HEK293 (cell line): Measurements from ENCODE around the gene ANGPTL8.

Experiments used
- CTCF ChIA-PET: fragments of 350-600 bp; formaldehyde crosslinking; extraction: SDS; loops from one replicate; lab custom pipeline; 2021; ENCODE audit warnings: antibody characterized with exemption; lab: Yijun Ruan, JAX
- POLR2A ChIA-PET: fragments of 300-600 bp; formaldehyde crosslinking; extraction: SDS; loops from one replicate; lab custom pipeline; 2020; ENCODE audit warnings: antibody characterized with exemption, inconsistent platforms; lab: Yijun Ruan, JAX
- H3K27ac ChIP-seq: fragments of 200-500 bp; sonication (Bioruptor generic); 2 replicates; pipeline ENCODE4 v1.5.1; 2014; ENCODE audit warnings: low read depth, low read length, control low read depth, inconsistent platforms; ENCODE audit errors: extremely low read depth
- H3K36me3 ChIP-seq, 2 experiments: fragments of 200-500 bp in 1 of 2; sonication (Bioruptor generic) in 1 of 2; 1 replicate in 1 of 2; 2 replicates in 1 of 2; pipeline ENCODE4 v1.5.1; 2014 to 2017; ENCODE audit warnings: inconsistent platforms in 2 of 2, low read length in 2 of 2; ENCODE audit not compliant: control insufficient read depth in 2 of 2, insufficient read depth in 1 of 2
- H3K4me1 ChIP-seq: fragments of 200-500 bp; sonication (Bioruptor generic); 2 replicates; pipeline ENCODE4 v1.5.1; 2014; ENCODE audit warnings: mild to moderate bottlenecking, low read length, inconsistent platforms; ENCODE audit not compliant: control insufficient read depth, insufficient read depth
- H3K4me3 ChIP-seq: 2 replicates; pipeline ENCODE4 v1.5.1; 2011; ENCODE audit warnings: low read depth, mild to moderate bottlenecking, control low read depth, low read length, moderate library complexity
- H3K9me3 ChIP-seq: fragments of 200-500 bp; sonication (Bioruptor generic); 2 replicates; pipeline ENCODE4 v1.5.1; 2014; ENCODE audit warnings: low read depth, low read length, inconsistent platforms; ENCODE audit not compliant: control insufficient read depth, insufficient read depth
- GLIS2 ChIP-seq: fragments of 450-650 bp; formaldehyde crosslinking; IDR thresholded peaks from 2 replicates; pipeline ENCODE4 v1.5.1; 2016; ENCODE audit warnings: missing biosample characterization, missing genetic modification characterization
- MEIS1 ChIP-seq: sonication (generic); formaldehyde crosslinking; IDR thresholded peaks from 2 replicates; pipeline ENCODE4 v1.8.1; 2022; ENCODE audit warnings: missing genetic modification reagents, mild to moderate bottlenecking, borderline replicate concordance
- PATZ1 ChIP-seq: fragments of 450-650 bp; formaldehyde crosslinking; IDR thresholded peaks from 2 replicates; pipeline ENCODE4 v1.5.1; 2016; ENCODE audit warnings: missing biosample characterization, missing genetic modification characterization
- REST ChIP-seq: fragments of 450-650 bp; formaldehyde crosslinking; IDR thresholded peaks from 2 replicates; pipeline ENCODE4 v1.5.1; 2016; ENCODE audit warnings: missing biosample characterization, missing genetic modification characterization
- ZBTB10 ChIP-seq: fragments of 450-650 bp; formaldehyde crosslinking; IDR thresholded peaks from 2 replicates; pipeline ENCODE4 v1.5.1; 2016; ENCODE audit warnings: missing biosample characterization, missing genetic modification characterization
- ZBTB49 ChIP-seq: fragments of 450-650 bp; formaldehyde crosslinking; IDR thresholded peaks from 2 replicates; pipeline ENCODE4 v1.5.1; 2016; ENCODE audit warnings: missing biosample characterization, missing genetic modification characterization, low read depth
- ZNF121 ChIP-seq: fragments of 450-650 bp; formaldehyde crosslinking; IDR thresholded peaks from 2 replicates; pipeline ENCODE4 v1.5.1; 2016; ENCODE audit warnings: missing biosample characterization, missing genetic modification characterization
- ZNF2 ChIP-seq: fragments of 450-650 bp; formaldehyde crosslinking; IDR thresholded peaks from 2 replicates; pipeline ENCODE4 v1.5.1; 2016; ENCODE audit warnings: missing biosample characterization, missing genetic modification characterization
- ZNF350 ChIP-seq: fragments of 450-650 bp; formaldehyde crosslinking; IDR thresholded peaks from 2 replicates; pipeline ENCODE4 v1.5.0; 2017; ENCODE audit warnings: missing biosample characterization, mild to moderate bottlenecking, missing genetic modification characterization
- ZNF433 ChIP-seq: fragments of 450-650 bp; formaldehyde crosslinking; IDR thresholded peaks from 2 replicates; pipeline ENCODE4 v1.5.1; 2016; ENCODE audit warnings: missing biosample characterization, missing genetic modification characterization, low read depth
- ZNF658 ChIP-seq: fragments of 450-650 bp; formaldehyde crosslinking; IDR thresholded peaks from 2 replicates; pipeline ENCODE4; 2016; ENCODE audit warnings: missing biosample characterization, missing genetic modification characterization
- ZNF768 ChIP-seq: fragments of 450-650 bp; formaldehyde crosslinking; IDR thresholded peaks from 2 replicates; pipeline ENCODE4 v1.5.1; 2018; ENCODE audit warnings: missing biosample characterization, mild to moderate bottlenecking, missing genetic modification characterization
- ZSCAN5A ChIP-seq: fragments of 450-650 bp; formaldehyde crosslinking; IDR thresholded peaks from 2 replicates; pipeline ENCODE4 v1.5.1; 2016; ENCODE audit warnings: missing biosample characterization, missing genetic modification characterization

ANGPTL8 gene

GRCh38 chr19:11251217-11251616 lies 11.8 kb downstream of the ANGPTL8 start:
- Histone ChIP-seq H3K4me1 (no peaks in the 10 kb centered on the region), H3K27ac (no peak overlapping the region), H3K9me3 (no peaks in the 10 kb centered on the region), H3K4me3 (no peak overlapping the region), H3K36me3 (peaks cover 0 to 32% of the 10 kb centered on the region in 2 experiments; a peak in 2 of 3 replicates)
- TF ChIP-seq ZNF433 (tag by site-specific recombination): no peak
- TF ChIP-seq ZNF121 (tag by site-specific recombination): no peak
- no peak for TF ChIP-seq ZNF768
- TF ChIP-seq MEIS1 (CRISPR knock-in tag): no peak
- no peak for TF ChIP-seq ZBTB10 (tag by site-specific recombination)
- no peak for TF ChIP-seq REST (tag by site-specific recombination)
- TF ChIP-seq ZBTB49 (tag by site-specific recombination): no peak
- no peak for TF ChIP-seq ZNF2 (tag by site-specific recombination)
- no peak for TF ChIP-seq GLIS2 (tag by site-specific recombination)
- TF ChIP-seq ZNF658 (tag by site-specific recombination): no peak
- TF ChIP-seq ZSCAN5A: no peak
- no peak for TF ChIP-seq ZNF350
- no peak for TF ChIP-seq PATZ1
- CTCF ChIA-PET: interaction anchor here (0.7 to 1.5 kb wide), 3 partner anchors 8 to 155 kb away, joined by 3 to 6 read pairs (median 3); no protein-coding TSS in a partner anchor
- POLR2A ChIA-PET: interaction anchor here (0.5 kb wide), 1 partner anchor 414 kb away, joined by 11 read pairs; no protein-coding TSS in a partner anchor
